Natural killer cell treated with Interleukin-12 subunit alpha and Interleukin-12 subunit beta and Interleukin-15 and Interleukin-18, amount 100 ng/mL, for 72 hours (primary cell): ENCODE results near the gene USP53. TPM values are rescaled to one million over a fixed set of nuclear protein-coding genes. Genes with fewer than 3 reads are reported as not detected.
"Not testable (repeated sequence)": the region's sequence is repeated elsewhere in the genome, so short reads cannot be mapped to it uniquely, and the experiment has no call there.

Experiments used
- ATAC-seq, 2 donors: fragments of 150-1000 bp; cut with Tn5 transposase in 1 of 2; sonication (Bioruptor Pico), chemical (Tn5 transposase) in 1 of 2; 2 replicates each; pipeline ENCODE4 v1.10.0; 2021
- DNase-seq: peaks from one replicate; pipeline ENCODE4 v3.0.0; 2022; ENCODE audit warnings: low spot score
- H3K27ac Mint-ChIP-seq, 2 donors: 1 replicate in 1 of 2; 2 replicates in 1 of 2; pipeline ENCODE4 v1.8.0; 2022; ENCODE audit warnings: mixed read lengths in 2 of 2, mild to moderate bottlenecking in 1 of 2, moderate library complexity in 1 of 2
- H3K27me3 Mint-ChIP-seq, 2 donors: 1 replicate in 1 of 2; 2 replicates in 1 of 2; pipeline ENCODE4 v1.8.0; 2022; ENCODE audit warnings: mixed read lengths in 2 of 2
- H3K36me3 Mint-ChIP-seq: one replicate; pipeline ENCODE4 v1.8.0; 2022; ENCODE audit warnings: mixed read lengths
- H3K4me1 Mint-ChIP-seq, 2 donors: 1 replicate in 1 of 2; 2 replicates in 1 of 2; pipeline ENCODE4 v1.8.0; 2022; ENCODE audit warnings: low read depth in 2 of 2, mixed read lengths in 2 of 2, mild to moderate bottlenecking in 1 of 2
- H3K4me3 Mint-ChIP-seq: one replicate; pipeline ENCODE4 v1.8.0; 2022; ENCODE audit warnings: mixed read lengths
- H3K9me3 Mint-ChIP-seq: 2 replicates; pipeline ENCODE4 v1.8.0; 2022; ENCODE audit warnings: mixed read lengths
- total RNA-seq, 2 donors: library from RNA; stranded (reverse); gene quantifications; one replicate each; pipeline ENCODE4 v1.2.3, GENCODE V29; 2022

USP53 gene
- total RNA-seq, 2 donors from 2014 or later = 5.7 to 6.1 TPM

DNA sequence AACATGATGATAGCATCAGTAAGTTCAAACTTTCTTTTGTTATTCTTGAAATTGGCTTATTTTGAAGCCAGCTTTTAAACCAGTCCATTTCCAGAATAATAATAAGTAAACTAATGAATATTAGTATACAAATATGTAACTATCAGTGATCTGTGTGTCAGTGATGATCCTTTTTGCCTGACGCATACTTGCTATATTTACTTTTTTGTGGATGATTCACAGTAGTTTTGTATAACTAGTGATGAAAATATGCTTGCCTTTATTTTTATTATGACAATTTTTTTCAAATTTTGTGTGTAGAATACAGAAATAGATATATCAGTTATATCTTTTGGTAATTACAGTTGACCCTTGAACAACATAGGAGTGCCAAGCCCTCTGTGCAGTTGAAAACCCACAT, 49.5 kb downstream of the USP53 start:
- Mint-ChIP-seq H3K9me3 (no peaks in the 10 kb centered on the region), H3K36me3 (no peaks in the 10 kb centered on the region), H3K4me3 (no peak overlapping the region), H3K27ac (no peak overlapping the region), H3K4me1 (no peaks in the 10 kb centered on the region), H3K27me3 (no peaks in the 10 kb centered on the region)
- ATAC-seq (no peak), DNase-seq (no peak)

DNA sequence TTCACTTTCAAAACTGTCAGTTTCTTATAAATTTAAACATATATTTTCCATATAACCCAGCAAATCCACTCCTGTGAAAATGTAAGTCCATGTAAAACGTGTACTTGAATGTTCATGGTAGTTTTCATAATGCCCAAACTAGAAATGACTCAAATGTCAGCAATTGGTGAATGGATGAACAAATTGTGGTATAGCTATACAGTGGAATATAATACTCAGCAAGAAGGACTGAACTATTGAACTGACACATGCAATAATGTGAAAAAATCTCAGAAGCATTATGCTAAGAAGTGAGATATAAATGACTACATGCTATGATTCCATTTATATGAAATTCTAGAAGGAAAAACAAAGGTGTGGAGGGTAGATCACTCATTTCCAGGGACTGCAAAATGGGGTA, 52.2 kb downstream of the USP53 start:
- no peaks in the 10 kb centered on the region for H3K9me3 Mint-ChIP-seq
- H3K4me1 Mint-ChIP-seq = no peaks in the 10 kb centered on the region
- H3K27me3 Mint-ChIP-seq = no peaks in the 10 kb centered on the region
- no peak overlapping the region for H3K27ac Mint-ChIP-seq
- no peak overlapping the region for H3K4me3 Mint-ChIP-seq
- no peak for ATAC-seq
- no peaks in the 10 kb centered on the region for H3K36me3 Mint-ChIP-seq
- no peak for DNase-seq

DNA sequence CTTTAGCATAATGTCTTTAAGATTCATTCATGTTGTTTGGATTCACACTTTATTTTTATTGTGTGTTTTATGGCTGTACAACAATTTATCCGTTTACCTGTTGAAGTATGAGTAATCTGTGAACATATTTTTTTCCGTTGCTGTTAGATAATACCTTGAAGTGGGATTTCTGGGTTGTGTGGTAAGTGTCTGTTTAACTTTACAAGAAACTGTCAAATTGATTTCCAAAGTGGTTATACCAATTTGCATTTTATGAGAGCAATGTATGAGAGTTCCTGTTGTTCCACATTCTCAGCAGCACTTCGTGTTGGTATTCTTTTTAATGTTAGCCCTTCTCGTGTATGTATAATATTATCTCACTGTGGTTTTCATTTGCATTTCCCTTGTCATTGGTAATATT, 53.6 kb downstream of the USP53 start:
- Mint-ChIP-seq H3K9me3 (no peaks in the 10 kb centered on the region), H3K36me3 (no peaks in the 10 kb centered on the region), H3K27ac (no peak overlapping the region), H3K4me1 (no peaks in the 10 kb centered on the region), H3K4me3 (no peak overlapping the region), H3K27me3 (no peaks in the 10 kb centered on the region)
- DNase-seq = no peak
- ATAC-seq = no peak

GRCh38 chr4:119268466-119268865, 56.0 kb downstream of the USP53 start:
- DNase-seq (no peak), ATAC-seq (no peak)
- no peaks in the 10 kb centered on the region for H3K4me1 Mint-ChIP-seq
- H3K36me3 Mint-ChIP-seq = peaks cover 8% of the 10 kb centered on the region
- no peaks in the 10 kb centered on the region for H3K9me3 Mint-ChIP-seq
- H3K4me3 Mint-ChIP-seq = no peak overlapping the region
- H3K27ac Mint-ChIP-seq = no peak overlapping the region
- H3K27me3 Mint-ChIP-seq = no peaks in the 10 kb centered on the region

DNA sequence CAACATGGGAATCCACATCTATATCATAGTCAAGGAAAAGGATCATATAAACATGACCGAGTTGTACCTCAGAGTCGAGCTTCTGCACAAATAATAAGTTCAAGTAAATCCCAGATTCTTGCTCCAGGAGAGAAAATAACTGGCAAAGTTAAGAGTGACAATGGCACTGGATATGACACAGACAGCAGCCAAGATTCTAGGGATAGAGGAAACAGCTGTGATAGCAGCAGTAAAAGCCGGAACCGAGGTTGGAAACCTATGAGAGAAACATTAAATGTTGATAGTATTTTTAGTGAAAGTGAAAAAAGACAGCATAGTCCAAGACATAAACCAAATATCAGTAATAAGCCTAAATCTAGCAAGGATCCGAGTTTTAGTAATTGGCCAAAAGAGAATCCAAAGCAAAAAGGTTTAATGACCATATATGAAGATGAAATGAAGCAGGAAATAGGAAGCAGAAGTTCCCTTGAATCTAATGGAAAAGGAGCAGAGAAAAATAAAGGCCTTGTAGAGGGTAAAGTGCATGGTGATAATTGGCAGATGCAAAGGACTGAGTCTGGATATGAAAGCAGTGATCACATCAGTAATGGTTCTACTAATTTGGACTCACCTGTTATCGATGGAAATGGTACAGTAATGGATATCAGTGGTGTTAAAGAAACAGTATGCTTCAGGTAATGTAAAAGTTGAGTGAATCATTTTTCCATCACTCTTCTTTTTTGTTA, 59.0 kb downstream of the USP53 start:
- no peak overlapping the region for H3K27ac Mint-ChIP-seq
- ATAC-seq (no peak), DNase-seq (no peak)
- no peak overlapping the region for H3K4me3 Mint-ChIP-seq
- H3K4me1 Mint-ChIP-seq = no peaks in the 10 kb centered on the region
- H3K9me3 Mint-ChIP-seq = no peaks in the 10 kb centered on the region
- H3K36me3 Mint-ChIP-seq = peaks cover 8% of the 10 kb centered on the region
- no peaks in the 10 kb centered on the region for H3K27me3 Mint-ChIP-seq

DNA sequence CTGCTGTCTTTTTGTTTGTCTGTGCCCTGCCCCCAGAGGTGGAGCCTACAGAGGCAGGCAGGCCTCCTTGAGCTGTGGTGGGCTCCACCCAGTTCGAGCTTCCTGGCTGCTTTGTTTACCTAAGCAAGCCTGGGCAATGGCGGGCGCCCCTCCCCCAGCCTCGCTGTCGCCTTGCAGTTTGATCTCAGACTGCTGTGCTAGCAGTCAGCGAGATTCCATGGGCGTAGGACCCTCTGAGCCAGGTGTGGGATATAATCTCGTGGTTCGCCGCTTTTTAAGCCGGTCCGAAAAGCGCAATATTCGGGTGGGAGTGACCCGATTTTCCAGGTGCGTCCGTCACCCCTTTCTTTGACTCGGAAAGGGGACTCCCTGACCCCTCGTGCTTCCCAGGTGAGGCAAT, 67.0 kb downstream of the USP53 start:
- H3K27ac Mint-ChIP-seq, DNase-seq, H3K36me3 Mint-ChIP-seq, ATAC-seq, H3K27me3 Mint-ChIP-seq, H3K4me3 Mint-ChIP-seq, H3K9me3 Mint-ChIP-seq: not testable (repeated sequence)
- peaks cover 6 to 16% of the 10 kb centered on the region in 2 donors for H3K4me1 Mint-ChIP-seq

- peaks cover 9 to 19% of the 10 kb centered on the region in 2 donors for H3K4me1 Mint-ChIP-seq
- not testable (repeated sequence) for H3K9me3 Mint-ChIP-seq, H3K27ac Mint-ChIP-seq, H3K27me3 Mint-ChIP-seq, H3K36me3 Mint-ChIP-seq, ATAC-seq, DNase-seq, H3K4me3 Mint-ChIP-seq
These were observed 67.4 kb downstream of the USP53 start for GRCh38 chr4:119279945-119280344.

DNA sequence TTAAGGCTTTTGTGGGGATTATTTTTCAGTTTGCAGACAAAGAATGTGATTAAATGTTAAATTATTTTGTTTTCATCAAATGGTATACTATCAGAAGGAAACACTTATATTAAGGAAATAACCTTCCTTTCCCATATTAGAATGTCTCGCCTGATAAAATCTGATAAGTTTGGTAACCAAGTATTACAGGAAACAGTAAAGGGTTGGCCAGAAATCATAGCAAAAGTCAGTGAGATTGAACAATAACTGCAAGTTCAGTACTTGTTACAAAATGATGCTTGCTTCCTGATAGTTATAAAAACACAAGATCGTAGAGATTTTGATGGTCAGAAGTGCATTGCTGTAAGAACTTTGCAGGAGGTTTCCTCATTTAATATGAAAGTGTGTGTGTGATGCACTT, 68.9 kb downstream of the USP53 start:
- Mint-ChIP-seq H3K4me3 (no peak overlapping the region), H3K27ac (no peak overlapping the region), H3K9me3 (no peaks in the 10 kb centered on the region), H3K36me3 (peaks cover 4% of the 10 kb centered on the region), H3K27me3 (no peaks in the 10 kb centered on the region), H3K4me1 (peaks cover 10 to 22% of the 10 kb centered on the region in 2 donors)
- ATAC-seq = no peak
- no peak for DNase-seq

GRCh38 chr4:119284876-119285780, 72.6 kb downstream of the USP53 start:
- no peaks in the 10 kb centered on the region for H3K27me3 Mint-ChIP-seq
- H3K4me3 Mint-ChIP-seq = peak overlapping the region; percentile 79
- peaks cover 7 to 22% of the 10 kb centered on the region in 2 donors for H3K4me1 Mint-ChIP-seq
- ATAC-seq (no peak), DNase-seq (no peak)
- H3K9me3 Mint-ChIP-seq = no peaks in the 10 kb centered on the region
- peak overlapping the region; percentile 5 to 36 for H3K27ac Mint-ChIP-seq
- peaks cover 4% of the 10 kb centered on the region for H3K36me3 Mint-ChIP-seq

DNA sequence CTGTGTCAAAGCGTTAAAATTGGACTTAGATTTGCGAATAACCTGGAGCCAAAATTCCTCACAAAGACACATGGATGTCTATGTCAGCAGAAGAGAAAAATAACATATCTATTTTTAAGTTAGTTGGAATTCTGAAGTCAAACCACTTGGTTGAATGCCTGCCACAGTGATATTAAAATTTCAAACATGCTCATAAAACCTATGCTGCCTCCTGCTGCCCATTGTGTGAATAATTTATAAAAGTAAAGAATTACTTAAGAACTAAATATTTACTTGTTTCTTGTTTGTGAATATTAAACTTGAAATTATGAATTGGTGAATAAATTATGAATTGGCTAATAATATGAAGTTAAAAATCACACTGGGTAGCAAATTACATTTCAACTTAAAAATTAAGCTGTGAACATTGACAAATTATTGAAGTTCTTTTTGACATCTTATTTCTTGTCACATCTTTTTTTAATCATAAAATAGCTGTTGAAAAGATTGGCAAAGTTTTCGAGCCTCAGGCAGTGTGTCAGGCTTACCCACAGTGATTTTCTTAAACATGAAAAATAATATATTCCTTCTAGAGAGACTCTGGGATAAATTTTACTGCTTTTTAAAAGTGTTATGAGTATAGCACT, 74.0 kb downstream of the USP53 start:
- Mint-ChIP-seq H3K36me3 (no peaks in the 10 kb centered on the region), H3K9me3 (no peaks in the 10 kb centered on the region), H3K27ac (no peak overlapping the region), H3K4me1 (peaks cover 7 to 11% of the 10 kb centered on the region in 2 donors), H3K4me3 (no peak overlapping the region), H3K27me3 (no peaks in the 10 kb centered on the region)
- DNase-seq = no peak
- ATAC-seq = no peak

GRCh38 chr4:119289313-119289712, 76.8 kb downstream of the USP53 start:
- DNase-seq (no peak), ATAC-seq (no peak)
- H3K27me3 Mint-ChIP-seq = no peaks in the 10 kb centered on the region
- H3K36me3 Mint-ChIP-seq = no peaks in the 10 kb centered on the region
- H3K27ac Mint-ChIP-seq = no peak overlapping the region
- no peak overlapping the region for H3K4me3 Mint-ChIP-seq
- no peaks in the 10 kb centered on the region for H3K9me3 Mint-ChIP-seq
- peaks cover 4 to 6% of the 10 kb centered on the region in 2 donors for H3K4me1 Mint-ChIP-seq

DNA sequence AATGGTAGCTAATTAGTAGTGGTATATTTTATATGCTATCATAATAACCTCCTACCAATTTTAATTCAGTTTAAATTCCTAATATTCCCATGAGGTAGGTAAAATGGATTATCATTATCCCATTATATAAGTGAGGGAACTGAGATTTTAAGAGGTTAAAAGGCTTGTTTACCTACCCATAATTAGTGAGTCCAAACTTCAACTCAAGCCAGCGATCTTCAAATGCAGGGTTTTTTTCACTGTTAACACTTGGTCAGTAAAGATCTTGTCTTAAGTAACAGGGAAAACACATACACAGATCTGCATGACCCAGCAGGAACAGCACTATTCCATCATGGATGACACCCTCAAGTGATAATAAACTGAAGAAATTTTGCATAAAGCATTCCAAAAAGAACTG, 78.1 kb downstream of the USP53 start:
- Mint-ChIP-seq H3K9me3 (no peaks in the 10 kb centered on the region), H3K4me1 (no peaks in the 10 kb centered on the region), H3K27ac (no peak overlapping the region), H3K27me3 (no peaks in the 10 kb centered on the region), H3K36me3 (no peaks in the 10 kb centered on the region), H3K4me3 (no peak overlapping the region)
- DNase-seq (no peak), ATAC-seq (no peak)

- ATAC-seq (no peak), DNase-seq (no peak)
- H3K27ac Mint-ChIP-seq = peak overlapping the region in 1 of 2 donors; percentile 35
- H3K4me3 Mint-ChIP-seq = no peak overlapping the region
- peaks cover 21 to 29% of the 10 kb centered on the region in 2 donors for H3K4me1 Mint-ChIP-seq
- peaks cover 13% of the 10 kb centered on the region for H3K36me3 Mint-ChIP-seq
- H3K9me3 Mint-ChIP-seq = no peaks in the 10 kb centered on the region
- H3K27me3 Mint-ChIP-seq = no peaks in the 10 kb centered on the region
These were observed 83.8 kb downstream of the USP53 start for GRCh38 chr4:119296356-119296755.

GRCh38 chr4:119297795-119298194, 85.3 kb downstream of the USP53 start:
- H3K27ac Mint-ChIP-seq = peak overlapping the region in 1 of 2 donors; percentile 100
- ATAC-seq (no peak), DNase-seq (no peak)
- peak overlapping the region; percentile 93 for H3K4me3 Mint-ChIP-seq
- peaks cover 21 to 29% of the 10 kb centered on the region in 2 donors for H3K4me1 Mint-ChIP-seq
- H3K27me3 Mint-ChIP-seq = no peaks in the 10 kb centered on the region
- H3K9me3 Mint-ChIP-seq = no peaks in the 10 kb centered on the region
- peaks cover 13% of the 10 kb centered on the region for H3K36me3 Mint-ChIP-seq
